Transverse colon (tissue), 4 donors: ENCODE results near the gene ADCY2.

Experiments used
- EP300 ChIP-seq: sonication (generic); formaldehyde crosslinking; IDR thresholded peaks from one replicate; pipeline ENCODE4 v1.6.1; 2017; ENCODE audit warnings: antibody characterized with exemption, low read depth
- POLR2A ChIP-seq: fragments of 450-650 bp; IDR thresholded peaks from one replicate; pipeline ENCODE4 v1.6.1; 2016; ENCODE audit warnings: antibody characterized with exemption, mild to moderate bottlenecking, moderate library complexity
- POLR2AphosphoS5 ChIP-seq, 3 donors: sonication (generic); formaldehyde crosslinking; IDR thresholded peaks; one replicate each; pipeline ENCODE4 v1.6.1; 2016; ENCODE audit warnings: antibody characterized with exemption in 3 of 3
- TF ChIP-seq, protein P1 (sequence below), 5 experiments: fragments of 200-600 bp in 3 of 5; fragments of 450-650 bp in 2 of 5; sonication (generic) in 3 of 5; IDR thresholded peaks; 1 replicate in 2 of 5; 2 replicates in 3 of 5; pipeline ENCODE4 v1.5.1; 2016 to 2017; ENCODE audit warnings: antibody characterized with exemption in 5 of 5, inconsistent platforms in 3 of 5, mild to moderate bottlenecking in 2 of 5, moderate library complexity in 1 of 5

DNA sequence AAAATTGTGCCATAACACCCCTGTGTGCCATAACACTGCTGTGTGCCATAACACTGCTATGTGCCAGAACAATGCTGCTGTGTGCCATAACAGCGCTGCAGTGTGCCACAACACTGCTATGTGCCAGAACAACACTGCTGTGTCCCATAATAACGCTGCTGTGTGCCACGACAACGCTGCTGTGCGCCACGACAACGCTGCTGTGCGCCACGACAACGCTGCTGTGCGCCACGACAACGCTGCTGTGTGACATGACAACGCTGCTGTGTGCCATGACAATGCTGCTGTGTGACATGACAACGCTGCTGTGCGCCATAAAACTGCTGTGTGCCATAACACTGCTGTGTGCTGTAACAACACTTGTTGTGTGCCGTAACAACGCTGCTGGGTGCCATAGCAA, 429.1 kb downstream of the ADCY2 start:
- TF ChIP-seq, protein P1, sequence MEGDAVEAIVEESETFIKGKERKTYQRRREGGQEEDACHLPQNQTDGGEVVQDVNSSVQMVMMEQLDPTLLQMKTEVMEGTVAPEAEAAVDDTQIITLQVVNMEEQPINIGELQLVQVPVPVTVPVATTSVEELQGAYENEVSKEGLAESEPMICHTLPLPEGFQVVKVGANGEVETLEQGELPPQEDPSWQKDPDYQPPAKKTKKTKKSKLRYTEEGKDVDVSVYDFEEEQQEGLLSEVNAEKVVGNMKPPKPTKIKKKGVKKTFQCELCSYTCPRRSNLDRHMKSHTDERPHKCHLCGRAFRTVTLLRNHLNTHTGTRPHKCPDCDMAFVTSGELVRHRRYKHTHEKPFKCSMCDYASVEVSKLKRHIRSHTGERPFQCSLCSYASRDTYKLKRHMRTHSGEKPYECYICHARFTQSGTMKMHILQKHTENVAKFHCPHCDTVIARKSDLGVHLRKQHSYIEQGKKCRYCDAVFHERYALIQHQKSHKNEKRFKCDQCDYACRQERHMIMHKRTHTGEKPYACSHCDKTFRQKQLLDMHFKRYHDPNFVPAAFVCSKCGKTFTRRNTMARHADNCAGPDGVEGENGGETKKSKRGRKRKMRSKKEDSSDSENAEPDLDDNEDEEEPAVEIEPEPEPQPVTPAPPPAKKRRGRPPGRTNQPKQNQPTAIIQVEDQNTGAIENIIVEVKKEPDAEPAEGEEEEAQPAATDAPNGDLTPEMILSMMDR (IDR thresholded peaks at IDR 0.05), result no peak
- TF ChIP-seq POLR2A, result no peak
- no peak for TF ChIP-seq POLR2AphosphoS5 (IDR thresholded peaks at IDR 0.05)
- no peak for TF ChIP-seq EP300
